Measurements from ENCODE around the gene ERBB2. TPM values are rescaled to one million over a fixed set of nuclear protein-coding genes. Genes with fewer than 3 reads are reported as not detected.

Gene ERBB2
- total and polyA plus RNA-seq, 2 of the 13 experiments (the other 11 are each of a cell fraction or from before 2014, with no cell fraction given), result 57.7 to 64.1 TPM

- intact Hi-C loops (cut with micrococcal nuclease; ENCODE audit: unreplicated experiment), result no loop called here
- in situ Hi-C loops (cut with HindIII; ENCODE audit: extremely low pct_ligation_motif_present, low pct_unique_long_range_greater_than_20kb), result no loop called here
- no peaks in the 10 kb centered on the region for H3K79me2 ChIP-seq (ENCODE audit: insufficient read depth, low read length)
- no peak for FAIRE-seq
- no peaks in the 10 kb centered on the region for H3K9me3 ChIP-seq (ENCODE audit: low read length)
- POLR2A ChIA-PET, result no interaction called here
- no peak overlapping the region for H3K9ac ChIP-seq (ENCODE audit: insufficient read depth, low read depth, low read length)
- CTCF ChIA-PET (ENCODE audit: low intra/inter-chr PET ratio, low total read pairs), result no interaction called here
- H3K27me3 ChIP-seq (ENCODE audit: control insufficient read depth in 1 of 2, insufficient read depth in 2 of 2, low read length in 2 of 2), result peaks cover 3 to 64% of the 10 kb centered on the region in 2 experiments
- peaks cover 18% of the 10 kb centered on the region for H3K4me1 ChIP-seq (ENCODE audit: insufficient read depth, low read length)
- TF ChIP-seq TMF1 (CRISPR knock-in tag; IDR thresholded peaks at IDR 0.05; ENCODE audit: low read depth) (no peak), CC2D1A (CRISPR knock-in tag; IDR thresholded peaks at IDR 0.05) (no peak), FOXP1 (IDR thresholded peaks at IDR 0.05) (no peak), FOXP1 (CRISPR knock-in tag; IDR thresholded peaks at IDR 0.05) (no peak), ZFP1 (CRISPR knock-in tag; IDR thresholded peaks at IDR 0.05) (no peak), TRIM22 (IDR thresholded peaks at IDR 0.05) (no peak), CSRNP2 (CRISPR knock-in tag; conservative IDR thresholded peaks at IDR 0.05; ENCODE audit: low read depth) (no peak), ATF1 (CRISPR knock-in tag; IDR thresholded peaks at IDR 0.05) (no peak), SMAD9 (CRISPR knock-in tag; IDR thresholded peaks at IDR 0.05) (no peak), ZNF552 (CRISPR knock-in tag; IDR thresholded peaks at IDR 0.05; ENCODE audit: borderline replicate concordance) (no peak), ATF7-NPFF (CRISPR knock-in tag; IDR thresholded peaks at IDR 0.05; ENCODE audit: low read depth) (no peak), AGO1 (IDR thresholded peaks at IDR 0.05; ENCODE audit: low read depth, low read length, poor library complexity, severe bottlenecking) (no peak)
- no peak overlapping the region for H3K4me2 ChIP-seq (ENCODE audit: low read depth, low read length)
- BruUV-seq (replicated peaks), result no TSS peak
- H2AFZ ChIP-seq (ENCODE audit: low read length), result no peak overlapping the region
- H3K4me3 ChIP-seq (replicated peaks in 1 of 3; ENCODE audit: insufficient read depth in 1 of 3, low read depth in 2 of 3, low read length in 3 of 3), result no peak overlapping the region
- ATAC-seq, result no peak
- no peak for DNase-seq (ENCODE audit: low spot score)
- H3K36me3 ChIP-seq (replicated peaks in 1 of 2; ENCODE audit: control insufficient read depth in 1 of 2, insufficient read depth in 2 of 2, low read length in 2 of 2), result no peaks in the 10 kb centered on the region
- WGBS (ENCODE audit: low lambda C conversion rate), result 49% methylated on average over 10 of the region's 10 CpGs
- H4K20me1 ChIP-seq (ENCODE audit: insufficient read depth, low read length), result no peaks in the 10 kb centered on the region
- no peak overlapping the region for H3K27ac ChIP-seq (ENCODE audit: extremely low read length, insufficient read depth, low read length)
These were observed 62.1 kb downstream of the ERBB2 start for GRCh38 chr17:39761861-39762496.
